HEK293 (cell line): ENCODE measurements around the gene SNAPC4.

Experiments used
- TCF7L2 ChIP-seq: IDR thresholded peaks from 2 replicates; pipeline ENCODE4 v1.6.1; 2011; ENCODE audit warnings: low read depth, mild to moderate bottlenecking, inconsistent platforms, low read length, moderate library complexity, borderline replicate concordance
- TSHZ1 ChIP-seq: fragments of 450-650 bp; formaldehyde crosslinking; IDR thresholded peaks from 2 replicates; pipeline ENCODE4 v1.5.1; 2016; ENCODE audit warnings: missing biosample characterization, missing genetic modification characterization, borderline replicate concordance
- ZNF175 ChIP-seq: fragments of 450-650 bp; formaldehyde crosslinking; IDR thresholded peaks from 2 replicates; pipeline ENCODE4 v1.5.1; 2016; ENCODE audit warnings: missing biosample characterization, missing genetic modification characterization
- ZNF785 ChIP-seq: fragments of 450-650 bp; formaldehyde crosslinking; IDR thresholded peaks from 2 replicates; pipeline ENCODE4 v1.5.1; 2016; ENCODE audit warnings: missing biosample characterization, missing genetic modification characterization
- TF ChIP-seq, protein P1 (sequence below): fragments of 450-650 bp; formaldehyde crosslinking; IDR thresholded peaks from 2 replicates; pipeline ENCODE4 v1.5.1; 2016; ENCODE audit warnings: missing biosample characterization, missing genetic modification characterization
- TF ChIP-seq, protein P2 (sequence below): fragments of 450-650 bp; formaldehyde crosslinking; IDR thresholded peaks from 2 replicates; pipeline ENCODE4 v1.5.1; 2016; ENCODE audit warnings: missing biosample characterization, missing genetic modification characterization
- TF ChIP-seq, protein P3 (sequence below): fragments of 450-650 bp; formaldehyde crosslinking; conservative IDR thresholded peaks from 2 replicates; pipeline ENCODE4 v1.5.1; 2016; ENCODE audit warnings: low read depth, missing biosample characterization, missing genetic modification characterization

GRCh38 chr9:136416427-136416826, 16.5 kb upstream of the SNAPC4 start:
- TF ChIP-seq ZNF785 (no peak), ZNF175 (no peak), TCF7L2 (no peak), TSHZ1 (tag by site-specific recombination) (no peak)
- TF ChIP-seq, protein P1, sequence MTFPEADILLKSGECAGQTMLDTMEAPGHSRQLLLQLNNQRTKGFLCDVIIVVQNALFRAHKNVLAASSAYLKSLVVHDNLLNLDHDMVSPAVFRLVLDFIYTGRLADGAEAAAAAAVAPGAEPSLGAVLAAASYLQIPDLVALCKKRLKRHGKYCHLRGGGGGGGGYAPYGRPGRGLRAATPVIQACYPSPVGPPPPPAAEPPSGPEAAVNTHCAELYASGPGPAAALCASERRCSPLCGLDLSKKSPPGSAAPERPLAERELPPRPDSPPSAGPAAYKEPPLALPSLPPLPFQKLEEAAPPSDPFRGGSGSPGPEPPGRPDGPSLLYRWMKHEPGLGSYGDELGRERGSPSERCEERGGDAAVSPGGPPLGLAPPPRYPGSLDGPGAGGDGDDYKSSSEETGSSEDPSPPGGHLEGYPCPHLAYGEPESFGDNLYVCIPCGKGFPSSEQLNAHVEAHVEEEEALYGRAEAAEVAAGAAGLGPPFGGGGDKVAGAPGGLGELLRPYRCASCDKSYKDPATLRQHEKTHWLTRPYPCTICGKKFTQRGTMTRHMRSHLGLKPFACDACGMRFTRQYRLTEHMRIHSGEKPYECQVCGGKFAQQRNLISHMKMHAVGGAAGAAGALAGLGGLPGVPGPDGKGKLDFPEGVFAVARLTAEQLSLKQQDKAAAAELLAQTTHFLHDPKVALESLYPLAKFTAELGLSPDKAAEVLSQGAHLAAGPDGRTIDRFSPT = no peak
- TF ChIP-seq, protein P2, sequence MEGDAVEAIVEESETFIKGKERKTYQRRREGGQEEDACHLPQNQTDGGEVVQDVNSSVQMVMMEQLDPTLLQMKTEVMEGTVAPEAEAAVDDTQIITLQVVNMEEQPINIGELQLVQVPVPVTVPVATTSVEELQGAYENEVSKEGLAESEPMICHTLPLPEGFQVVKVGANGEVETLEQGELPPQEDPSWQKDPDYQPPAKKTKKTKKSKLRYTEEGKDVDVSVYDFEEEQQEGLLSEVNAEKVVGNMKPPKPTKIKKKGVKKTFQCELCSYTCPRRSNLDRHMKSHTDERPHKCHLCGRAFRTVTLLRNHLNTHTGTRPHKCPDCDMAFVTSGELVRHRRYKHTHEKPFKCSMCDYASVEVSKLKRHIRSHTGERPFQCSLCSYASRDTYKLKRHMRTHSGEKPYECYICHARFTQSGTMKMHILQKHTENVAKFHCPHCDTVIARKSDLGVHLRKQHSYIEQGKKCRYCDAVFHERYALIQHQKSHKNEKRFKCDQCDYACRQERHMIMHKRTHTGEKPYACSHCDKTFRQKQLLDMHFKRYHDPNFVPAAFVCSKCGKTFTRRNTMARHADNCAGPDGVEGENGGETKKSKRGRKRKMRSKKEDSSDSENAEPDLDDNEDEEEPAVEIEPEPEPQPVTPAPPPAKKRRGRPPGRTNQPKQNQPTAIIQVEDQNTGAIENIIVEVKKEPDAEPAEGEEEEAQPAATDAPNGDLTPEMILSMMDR (tag by site-specific recombination) = no peak
- TF ChIP-seq, protein P3, sequence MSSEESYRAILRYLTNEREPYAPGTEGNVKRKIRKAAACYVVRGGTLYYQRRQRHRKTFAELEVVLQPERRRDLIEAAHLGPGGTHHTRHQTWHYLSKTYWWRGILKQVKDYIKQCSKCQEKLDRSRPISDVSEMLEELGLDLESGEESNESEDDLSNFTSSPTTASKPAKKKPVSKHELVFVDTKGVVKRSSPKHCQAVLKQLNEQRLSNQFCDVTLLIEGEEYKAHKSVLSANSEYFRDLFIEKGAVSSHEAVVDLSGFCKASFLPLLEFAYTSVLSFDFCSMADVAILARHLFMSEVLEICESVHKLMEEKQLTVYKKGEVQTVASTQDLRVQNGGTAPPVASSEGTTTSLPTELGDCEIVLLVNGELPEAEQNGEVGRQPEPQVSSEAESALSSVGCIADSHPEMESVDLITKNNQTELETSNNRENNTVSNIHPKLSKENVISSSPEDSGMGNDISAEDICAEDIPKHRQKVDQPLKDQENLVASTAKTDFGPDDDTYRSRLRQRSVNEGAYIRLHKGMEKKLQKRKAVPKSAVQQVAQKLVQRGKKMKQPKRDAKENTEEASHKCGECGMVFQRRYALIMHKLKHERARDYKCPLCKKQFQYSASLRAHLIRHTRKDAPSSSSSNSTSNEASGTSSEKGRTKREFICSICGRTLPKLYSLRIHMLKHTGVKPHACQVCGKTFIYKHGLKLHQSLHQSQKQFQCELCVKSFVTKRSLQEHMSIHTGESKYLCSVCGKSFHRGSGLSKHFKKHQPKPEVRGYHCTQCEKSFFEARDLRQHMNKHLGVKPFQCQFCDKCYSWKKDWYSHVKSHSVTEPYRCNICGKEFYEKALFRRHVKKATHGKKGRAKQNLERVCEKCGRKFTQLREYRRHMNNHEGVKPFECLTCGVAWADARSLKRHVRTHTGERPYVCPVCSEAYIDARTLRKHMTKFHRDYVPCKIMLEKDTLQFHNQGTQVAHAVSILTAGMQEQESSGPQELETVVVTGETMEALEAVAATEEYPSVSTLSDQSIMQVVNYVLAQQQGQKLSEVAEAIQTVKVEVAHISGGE (tag by site-specific recombination) = no peak
